Panc1 (cell line): ENCODE data around the gene HBB. TPM values are rescaled to one million over a fixed set of nuclear protein-coding genes. Genes with fewer than 3 reads are reported as not detected.

Experiments
- ATAC-seq: fragments of 200-7000 bp; cut with Tn5 transposase; 2 replicates; pipeline ENCODE4 v1.9.1; 2020; ENCODE audit warnings: mild to moderate bottlenecking, moderate library complexity
- BruUV-seq: library from RNA; stranded (reverse); fragments of 400-500 nt; replicated peaks from 2 replicates; lab custom pipeline; 2021; lab: Mats Ljungman, UMichigan
- CTCF ChIA-PET: fragments of 300-600 bp; sonication (Branson Sonifier 250); formaldehyde crosslinking; loops from one replicate; lab custom pipeline; 2022; ENCODE audit warnings: antibody characterized with exemption; lab: Charles Lee
- POLR2A ChIA-PET: fragments of 300-600 bp; sonication (Branson Sonifier 250); formaldehyde crosslinking; loops from one replicate; lab custom pipeline; 2022; ENCODE audit warnings: antibody characterized with exemption; lab: Charles Lee
- DNase-seq: peaks from one replicate; pipeline ENCODE4 v3.0.0-alpha.2; 2010; ENCODE audit warnings: low read depth, low spot score
- H3K27ac ChIP-seq: 2 replicates; pipeline ENCODE4 v1.5.1; 2011; ENCODE audit warnings: mild to moderate bottlenecking, low read length, inconsistent platforms
- H3K27me3 ChIP-seq: fragments of 200-500 bp; sonication (Bioruptor generic); 2 replicates; pipeline ENCODE4 v1.6.0; 2014; ENCODE audit warnings: low read length, inconsistent platforms; ENCODE audit not compliant: control insufficient read depth, insufficient read depth
- H3K36me3 ChIP-seq: fragments of 200-500 bp; sonication (Bioruptor generic); 2 replicates; pipeline ENCODE4 v1.5.1; 2014; ENCODE audit warnings: inconsistent platforms, mild to moderate bottlenecking, low read length, moderate library complexity; ENCODE audit not compliant: control insufficient read depth, insufficient read depth
- H3K4me1 ChIP-seq: 2 replicates; pipeline ENCODE4 v1.5.1; 2011; ENCODE audit warnings: inconsistent platforms, mild to moderate bottlenecking, low read length, moderate library complexity; ENCODE audit not compliant: control insufficient read depth, insufficient read depth
- H3K4me3 ChIP-seq, 2 experiments: 2 replicates each; pipeline ENCODE4 v1.5.1; 2011 to 2012; ENCODE audit warnings: low read depth in 2 of 2, low read length in 2 of 2, mild to moderate bottlenecking in 2 of 2, inconsistent platforms in 1 of 2, moderate library complexity in 1 of 2
- H3K9me3 ChIP-seq: fragments of 200-500 bp; sonication (Bioruptor generic); 2 replicates; pipeline ENCODE4 v1.5.1; 2014; ENCODE audit warnings: low read depth, mild to moderate bottlenecking, inconsistent platforms, low read length, moderate library complexity; ENCODE audit not compliant: control insufficient read depth, insufficient read depth
- POLR2AphosphoS5 ChIP-seq: IDR thresholded peaks from 2 replicates; pipeline ENCODE4 v1.6.1; 2012; ENCODE audit warnings: mild to moderate bottlenecking, low read depth, low read length, moderate library complexity
- SIN3A ChIP-seq: IDR thresholded peaks from 2 replicates; pipeline ENCODE4 v1.6.1; 2012; ENCODE audit warnings: low read depth, mild to moderate bottlenecking, low read length, moderate library complexity, borderline replicate concordance; ENCODE audit not compliant: insufficient read depth
- TCF7L2 ChIP-seq: IDR thresholded peaks from 2 replicates; pipeline ENCODE4 v1.6.1; 2011; ENCODE audit warnings: mild to moderate bottlenecking, low read depth, low read length, inconsistent platforms
- in situ Hi-C: cut with HindIII; loops from 2 replicates; pipeline ENCODE4 v1.10.0; 2016; ENCODE audit warnings: low sequenced_read_pairs, low pct_unique_long_range_greater_than_20kb
- intact Hi-C: fragments of 100-400 bp; cut with micrococcal nuclease; formaldehyde crosslinking; loops from one replicate; pipeline ENCODE4 v1.10.0; 2022; ENCODE audit not compliant: unreplicated experiment
- total RNA-seq: library from RNA; stranded (reverse); gene quantifications from one replicate; pipeline ENCODE4 v1.2.1, GENCODE V29; 2021; ENCODE audit not compliant: unreplicated experiment
- TF ChIP-seq, protein P1 (sequence below), 2 experiments: IDR thresholded peaks; 2 replicates each; pipeline ENCODE4 v1.6.1; 2011 to 2012; ENCODE audit warnings: low read depth in 2 of 2, control low read depth in 1 of 2, low read length in 1 of 2, mild to moderate bottlenecking in 1 of 2, moderate library complexity in 1 of 2; ENCODE audit not compliant: insufficient read depth in 1 of 2
- TF ChIP-seq, protein P2 (sequence below): fragments of 450-650 bp; IDR thresholded peaks from 2 replicates; pipeline ENCODE4 v1.5.1; 2017; ENCODE audit warnings: mild to moderate bottlenecking

The HBB gene
- total RNA-seq, 1 experiment from 2014 or later, result 0.72 TPM

DNA sequence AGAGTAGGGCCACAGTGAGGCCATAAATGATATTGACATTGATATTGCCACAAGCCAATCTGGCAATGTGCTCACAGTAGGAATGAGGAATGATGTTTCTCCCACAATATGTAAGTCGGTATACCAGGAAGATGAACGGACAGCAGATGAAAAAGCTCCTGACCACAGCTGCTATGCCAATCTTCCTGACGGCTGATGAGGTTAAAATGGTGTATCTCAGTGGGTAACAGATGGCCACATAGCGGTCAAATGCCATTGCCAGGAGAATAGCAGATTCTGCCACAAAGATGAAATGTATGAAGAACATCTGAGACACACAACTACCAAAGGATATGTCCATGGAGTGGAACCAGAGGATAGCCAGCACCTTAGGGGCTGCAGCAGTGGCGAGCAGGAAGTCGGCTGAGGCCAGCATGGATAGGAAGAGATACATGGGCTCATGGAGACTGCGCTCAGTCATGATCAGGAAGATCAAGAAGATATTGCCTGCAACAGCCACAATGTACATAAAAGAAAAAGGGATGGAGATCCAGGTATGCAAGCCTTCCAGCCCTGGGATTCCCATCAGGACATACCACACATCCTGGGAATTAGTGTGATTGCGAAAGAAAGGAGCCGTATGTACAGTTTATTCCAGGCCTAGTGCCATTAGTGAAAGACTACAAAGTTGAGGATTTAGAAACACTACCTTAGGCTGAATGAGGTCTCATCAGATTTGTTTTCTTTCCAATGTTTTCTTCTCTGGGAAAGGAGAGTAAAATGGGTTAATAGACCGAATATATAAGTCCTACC lies 48.6 kb downstream of the HBB start:
- BruUV-seq, result no TSS peak
- no peaks in the 10 kb centered on the region for H3K27me3 ChIP-seq
- H3K27ac ChIP-seq, result no peak overlapping the region
- in situ Hi-C loops, result no loop called here
- ChIA-PET CTCF (no interaction called here), POLR2A (no interaction called here)
- H3K36me3 ChIP-seq, result no peaks in the 10 kb centered on the region
- intact Hi-C loops, result no loop called here
- H3K9me3 ChIP-seq, result no peaks in the 10 kb centered on the region
- no peak overlapping the region for H3K4me3 ChIP-seq
- H3K4me1 ChIP-seq, result no peaks in the 10 kb centered on the region
- ATAC-seq, result no peak
- TF ChIP-seq TCF7L2, result no peak
- TF ChIP-seq, protein P1, sequence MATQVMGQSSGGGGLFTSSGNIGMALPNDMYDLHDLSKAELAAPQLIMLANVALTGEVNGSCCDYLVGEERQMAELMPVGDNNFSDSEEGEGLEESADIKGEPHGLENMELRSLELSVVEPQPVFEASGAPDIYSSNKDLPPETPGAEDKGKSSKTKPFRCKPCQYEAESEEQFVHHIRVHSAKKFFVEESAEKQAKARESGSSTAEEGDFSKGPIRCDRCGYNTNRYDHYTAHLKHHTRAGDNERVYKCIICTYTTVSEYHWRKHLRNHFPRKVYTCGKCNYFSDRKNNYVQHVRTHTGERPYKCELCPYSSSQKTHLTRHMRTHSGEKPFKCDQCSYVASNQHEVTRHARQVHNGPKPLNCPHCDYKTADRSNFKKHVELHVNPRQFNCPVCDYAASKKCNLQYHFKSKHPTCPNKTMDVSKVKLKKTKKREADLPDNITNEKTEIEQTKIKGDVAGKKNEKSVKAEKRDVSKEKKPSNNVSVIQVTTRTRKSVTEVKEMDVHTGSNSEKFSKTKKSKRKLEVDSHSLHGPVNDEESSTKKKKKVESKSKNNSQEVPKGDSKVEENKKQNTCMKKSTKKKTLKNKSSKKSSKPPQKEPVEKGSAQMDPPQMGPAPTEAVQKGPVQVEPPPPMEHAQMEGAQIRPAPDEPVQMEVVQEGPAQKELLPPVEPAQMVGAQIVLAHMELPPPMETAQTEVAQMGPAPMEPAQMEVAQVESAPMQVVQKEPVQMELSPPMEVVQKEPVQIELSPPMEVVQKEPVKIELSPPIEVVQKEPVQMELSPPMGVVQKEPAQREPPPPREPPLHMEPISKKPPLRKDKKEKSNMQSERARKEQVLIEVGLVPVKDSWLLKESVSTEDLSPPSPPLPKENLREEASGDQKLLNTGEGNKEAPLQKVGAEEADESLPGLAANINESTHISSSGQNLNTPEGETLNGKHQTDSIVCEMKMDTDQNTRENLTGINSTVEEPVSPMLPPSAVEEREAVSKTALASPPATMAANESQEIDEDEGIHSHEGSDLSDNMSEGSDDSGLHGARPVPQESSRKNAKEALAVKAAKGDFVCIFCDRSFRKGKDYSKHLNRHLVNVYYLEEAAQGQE (IDR thresholded peaks at IDR 0.05; ENCODE audit: insufficient read depth in 1 of 2, low read depth in 2 of 2, low read length in 1 of 2), result no peak
- TF ChIP-seq, protein P2, sequence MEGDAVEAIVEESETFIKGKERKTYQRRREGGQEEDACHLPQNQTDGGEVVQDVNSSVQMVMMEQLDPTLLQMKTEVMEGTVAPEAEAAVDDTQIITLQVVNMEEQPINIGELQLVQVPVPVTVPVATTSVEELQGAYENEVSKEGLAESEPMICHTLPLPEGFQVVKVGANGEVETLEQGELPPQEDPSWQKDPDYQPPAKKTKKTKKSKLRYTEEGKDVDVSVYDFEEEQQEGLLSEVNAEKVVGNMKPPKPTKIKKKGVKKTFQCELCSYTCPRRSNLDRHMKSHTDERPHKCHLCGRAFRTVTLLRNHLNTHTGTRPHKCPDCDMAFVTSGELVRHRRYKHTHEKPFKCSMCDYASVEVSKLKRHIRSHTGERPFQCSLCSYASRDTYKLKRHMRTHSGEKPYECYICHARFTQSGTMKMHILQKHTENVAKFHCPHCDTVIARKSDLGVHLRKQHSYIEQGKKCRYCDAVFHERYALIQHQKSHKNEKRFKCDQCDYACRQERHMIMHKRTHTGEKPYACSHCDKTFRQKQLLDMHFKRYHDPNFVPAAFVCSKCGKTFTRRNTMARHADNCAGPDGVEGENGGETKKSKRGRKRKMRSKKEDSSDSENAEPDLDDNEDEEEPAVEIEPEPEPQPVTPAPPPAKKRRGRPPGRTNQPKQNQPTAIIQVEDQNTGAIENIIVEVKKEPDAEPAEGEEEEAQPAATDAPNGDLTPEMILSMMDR, result no peak
- TF ChIP-seq POLR2AphosphoS5, result no peak
- no peak for TF ChIP-seq SIN3A
- no peak for DNase-seq

Other genes with a start within 250 kb of the HBB start
- gene OR51L1, start 232.2 kb downstream of the HBB start, total RNA-seq, result not detected
- not detected for gene OR52J3, start 180.5 kb downstream of the HBB start, total RNA-seq
- not detected for gene OR52E2, start 167.4 kb downstream of the HBB start, total RNA-seq
- gene OR52E1, start 157.5 kb downstream of the HBB start, total RNA-seq, result not detected
- not detected for gene OR52A5, start 88.7 kb downstream of the HBB start, total RNA-seq
- gene OR52A1, start 72.3 kb downstream of the HBB start, total RNA-seq, result not detected
- not detected for gene OR51V1, start 26.4 kb downstream of the HBB start, total RNA-seq
- gene HBD, start 7.4 kb upstream of the HBB start, total RNA-seq, result not detected
- 2.3 TPM for gene HBG1, start 22.8 kb upstream of the HBB start, total RNA-seq
- gene HBG2, start 27.7 kb upstream of the HBB start, total RNA-seq, result 6.5 TPM
- 3.2 TPM for gene HBE1, start 42.9 kb upstream of the HBB start, total RNA-seq
- not detected for gene OR51B4, start 74.9 kb upstream of the HBB start, total RNA-seq
- gene OR51B2, start 97.2 kb upstream of the HBB start, total RNA-seq, result not detected
- not detected for gene OR51B5, start 116.5 kb upstream of the HBB start, total RNA-seq
- not detected for gene OR51B6, start 124.4 kb upstream of the HBB start, total RNA-seq
- gene OR51M1, start 156.7 kb upstream of the HBB start, total RNA-seq, result not detected
- not detected for gene OR51Q1, start 195.0 kb upstream of the HBB start, total RNA-seq
- gene OR51I1, start 214.4 kb upstream of the HBB start, total RNA-seq, result not detected
- gene OR51I2, start 222.3 kb upstream of the HBB start, total RNA-seq, result not detected